Stimulated activated CD8-positive, alpha-beta memory T cell treated with anti-CD3 and anti-CD28 coated beads, Interleukin-2, amount 100 ng/mL, for 1 hour (primary cell): ENCODE measurements around the gene PRPF6.

Experiments used
- DNase-seq, 2 donors: peaks; one replicate each; pipeline ENCODE4 v3.0.0-alpha.2; 2020; ENCODE audit warnings: low read depth in 2 of 2

Gene PRPF6

DNA sequence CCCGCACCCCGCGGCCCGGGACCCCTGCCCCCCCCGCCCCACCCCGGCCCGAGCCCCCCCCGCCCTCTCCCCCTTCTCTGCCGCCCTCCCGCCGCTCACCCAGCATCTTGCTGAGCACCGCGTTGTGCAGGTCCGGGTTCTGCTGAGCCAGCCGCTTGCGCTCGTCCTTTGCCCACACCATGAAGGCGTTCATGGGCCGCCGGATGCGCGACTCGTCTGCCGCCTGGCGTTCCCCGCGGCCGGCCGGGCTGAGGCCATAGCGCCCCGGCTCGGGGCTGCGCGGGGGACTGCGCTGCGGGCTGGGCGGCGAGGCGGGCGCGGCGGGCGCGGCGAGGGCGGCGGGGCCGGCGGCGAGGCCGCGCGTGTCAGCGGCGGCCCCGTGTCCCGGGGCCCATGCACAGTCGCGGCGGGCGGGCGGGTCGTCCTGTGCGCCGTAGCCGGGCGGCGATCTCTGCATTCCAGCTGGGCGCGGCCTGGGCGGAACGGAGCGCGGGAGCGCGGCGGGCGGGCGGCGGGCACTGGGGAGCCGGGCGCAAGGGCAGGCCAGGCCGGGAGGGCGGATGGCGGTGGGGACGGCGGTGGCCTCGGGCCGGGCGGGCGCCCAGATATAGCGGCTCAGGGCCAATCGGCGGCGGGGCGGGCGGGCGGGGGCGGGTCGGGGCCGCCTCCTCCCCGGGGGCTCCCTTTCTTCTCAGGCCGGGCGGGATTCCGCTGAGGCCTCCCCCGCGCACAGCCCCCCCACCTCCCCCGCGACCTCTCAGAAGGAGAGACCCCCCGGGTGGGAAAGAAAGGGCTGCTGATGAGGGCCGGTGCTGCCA is 68.3 kb downstream of the PRPF6 start, which contains the start of gene SOX18:
TSS of gene SOX18 (minus strand) at position 580 of the 818 bp plus-strand sequence. CDS start at position 457, 123 bp downstream.
- no peak for DNase-seq

GRCh38 chr20:64049878-64050260 is 68.9 kb downstream of the PRPF6 start:
- DNase-seq: no peak

DNA sequence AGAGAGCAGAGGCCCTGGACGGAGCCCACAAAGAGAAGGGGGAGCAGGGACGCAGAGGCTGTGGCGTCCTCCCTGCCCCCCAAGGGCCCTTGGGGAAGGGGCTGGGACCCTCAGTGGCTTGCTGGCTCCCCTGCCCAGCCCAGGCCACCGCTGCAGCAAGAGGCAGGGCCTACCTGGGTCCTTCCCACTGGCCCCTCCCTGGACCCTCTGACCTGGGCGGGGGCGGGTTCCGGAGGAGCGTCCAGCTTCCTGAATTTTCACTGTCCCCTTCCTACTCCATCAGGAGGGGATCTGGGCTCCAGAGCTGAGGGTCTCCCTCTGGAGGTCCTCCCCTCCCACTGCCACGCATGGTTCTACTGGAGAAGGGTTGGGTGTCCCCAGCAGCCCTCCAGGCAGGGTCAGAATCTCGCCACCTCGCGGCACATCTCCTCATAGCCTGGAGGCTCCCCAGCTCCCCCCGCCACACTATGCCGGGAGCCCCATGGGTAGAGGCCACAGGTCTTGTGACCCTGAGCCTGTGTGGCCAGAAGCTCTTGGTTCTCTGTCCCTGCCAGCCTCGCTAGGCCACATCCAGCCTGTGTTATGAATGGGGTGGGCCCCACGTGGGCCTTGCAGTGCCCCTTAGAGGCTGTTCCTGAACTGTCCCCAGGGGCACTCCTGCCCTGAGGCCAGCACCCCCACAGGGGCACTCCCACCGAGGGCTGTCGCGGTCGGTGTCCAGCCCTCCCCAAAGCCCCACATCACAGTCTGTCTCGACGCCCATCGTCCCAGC is 69.5 kb downstream of the PRPF6 start:
- DNase-seq: no peak

GRCh38 chr20:64051033-64051452 is 70.1 kb downstream of the PRPF6 start:
- DNase-seq: no peak

DNA sequence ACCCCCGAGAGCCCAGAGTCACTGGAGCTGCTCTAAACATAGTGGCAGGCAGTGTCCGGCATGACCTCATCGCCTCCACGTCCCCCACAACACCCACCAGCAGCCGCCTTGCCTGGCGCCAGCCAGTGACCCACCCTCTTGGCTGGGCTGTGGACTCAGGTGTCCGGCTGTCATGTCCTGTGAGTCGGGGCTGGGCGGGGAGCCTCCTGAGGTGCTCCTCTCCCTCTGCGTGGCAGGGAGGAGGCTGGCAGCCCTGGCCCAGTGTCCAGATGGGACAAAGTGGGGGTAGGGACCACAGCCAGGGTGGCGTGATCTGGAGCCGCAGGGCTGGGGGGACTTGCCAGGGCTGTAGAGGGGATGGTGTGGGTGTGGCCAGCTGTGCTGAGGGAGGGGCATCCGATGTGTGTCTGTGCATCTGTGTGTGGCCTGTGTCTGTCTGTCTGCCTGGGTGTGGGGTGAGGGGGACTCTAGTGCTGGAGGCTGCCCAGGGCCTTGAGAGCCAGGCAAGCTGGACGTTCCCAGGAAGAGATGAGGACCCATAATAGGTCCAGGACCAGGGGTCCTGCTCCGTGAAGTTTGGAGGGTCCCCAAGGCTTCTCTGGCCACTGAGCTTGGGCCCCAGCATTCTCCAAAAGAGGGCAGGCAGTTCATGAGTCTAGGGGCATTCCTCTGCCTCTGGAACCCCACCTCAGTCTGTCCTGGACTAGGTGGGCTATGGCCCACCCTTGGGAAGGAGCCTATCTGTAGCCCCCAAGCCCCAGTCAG is 70.8 kb downstream of the PRPF6 start:
- no peak for DNase-seq

GRCh38 chr20:64052326-64052722 is 71.4 kb downstream of the PRPF6 start:
- no peak for DNase-seq

GRCh38 chr20:64052987-64053840 is 72.3 kb downstream of the PRPF6 start:
- DNase-seq: no peak

- DNase-seq: no peak
Observed at GRCh38 chr20:64053841-64054661, 73.1 kb downstream of the PRPF6 start.

DNA sequence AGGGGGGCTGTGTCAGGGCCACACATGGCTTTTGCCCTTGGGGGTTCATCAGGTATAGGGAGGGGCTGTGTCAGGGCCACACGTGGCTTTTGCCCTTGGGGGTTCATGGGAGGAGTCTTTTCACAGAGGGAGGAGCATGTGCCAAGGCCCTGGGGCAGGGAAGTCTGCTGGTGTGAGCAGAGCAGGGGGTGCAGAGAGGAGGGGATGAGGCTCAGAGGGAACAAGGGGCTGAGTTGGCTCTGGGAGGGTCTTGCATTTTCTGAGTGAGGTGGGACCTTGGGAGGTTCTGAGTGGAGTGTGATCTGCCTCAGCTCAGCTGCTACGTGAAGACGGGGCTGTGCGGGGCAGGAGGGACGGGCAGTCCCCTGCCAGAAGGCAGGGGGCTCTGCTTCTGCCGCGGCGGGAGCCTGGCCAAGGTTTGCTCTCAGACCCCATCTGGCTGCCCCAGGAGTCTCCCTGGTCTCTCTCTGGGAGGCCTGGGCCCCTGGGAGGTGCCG is 74.5 kb downstream of the PRPF6 start:
- DNase-seq: no peak

DNA sequence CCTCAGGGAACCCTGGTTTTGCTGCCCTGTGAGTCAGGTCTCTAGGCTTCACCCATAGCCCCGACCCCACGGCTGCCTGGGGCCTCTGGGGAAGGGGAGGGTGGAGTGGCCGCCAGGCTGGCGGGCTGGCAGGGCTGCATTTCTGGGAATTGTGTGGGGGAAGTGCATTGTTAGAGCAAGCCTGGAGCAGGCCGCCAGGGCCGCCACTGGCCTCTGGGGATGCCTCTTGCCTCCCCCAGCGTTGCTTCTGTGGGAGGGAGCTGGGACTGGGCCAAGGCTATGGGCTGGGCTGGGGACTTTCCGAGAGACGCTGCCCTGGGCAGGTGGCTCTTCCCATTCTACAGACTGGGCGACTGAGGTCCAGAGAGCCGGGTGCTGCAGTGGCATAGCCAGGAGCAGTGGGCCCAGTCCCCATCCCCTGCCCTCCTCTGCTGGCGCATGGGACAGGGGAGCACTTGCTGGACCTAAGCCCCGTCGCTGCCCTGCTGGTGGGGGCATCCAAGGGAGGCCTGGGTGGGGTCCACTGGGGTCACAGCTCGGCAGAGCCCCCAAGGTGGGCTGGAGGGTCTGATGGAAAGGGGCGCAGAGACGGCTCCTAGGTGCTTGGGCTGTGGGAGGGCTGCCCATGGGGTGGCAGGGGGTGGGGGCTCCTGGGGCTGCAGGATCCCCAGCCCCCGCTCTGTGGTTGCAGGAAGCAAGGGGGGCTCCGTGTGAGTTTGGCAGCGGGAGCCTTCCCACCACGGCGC is 75.1 kb downstream of the PRPF6 start:
- no peak for DNase-seq

GRCh38 chr20:64056639-64056888 is 75.6 kb downstream of the PRPF6 start:
- DNase-seq: no peak

- no peak for DNase-seq
Observed at GRCh38 chr20:64056889-64057627, 76.1 kb downstream of the PRPF6 start.

GRCh38 chr20:64057628-64058498 is 76.9 kb downstream of the PRPF6 start:
- DNase-seq: peak; percentile 60 to 66

DNA sequence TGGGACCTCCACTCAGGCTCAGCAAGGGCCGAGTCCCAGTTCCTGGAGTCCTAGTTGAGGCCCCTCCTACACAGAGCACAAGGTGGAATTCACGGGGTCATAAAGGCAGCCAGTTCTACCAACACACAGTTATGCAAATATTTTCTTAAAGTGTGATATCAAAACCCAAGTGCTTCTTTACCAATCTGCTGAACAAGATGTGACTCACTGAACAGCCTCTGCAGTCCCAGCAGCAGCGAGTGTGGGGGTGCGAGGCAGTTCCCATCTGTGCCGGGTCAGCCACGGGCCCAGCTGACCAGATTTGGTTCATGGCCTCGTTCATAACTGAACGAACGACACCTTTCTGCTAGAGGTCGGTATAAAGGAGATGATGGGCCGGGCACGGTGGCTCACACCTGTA is 77.6 kb downstream of the PRPF6 start:
- DNase-seq: no peak

- DNase-seq: no peak
Observed at GRCh38 chr20:64062276-64062595, 81.3 kb downstream of the PRPF6 start.

- DNase-seq: peak; percentile 83 to 89
Observed at GRCh38 chr20:64062596-64063388, 81.9 kb downstream of the PRPF6 start, which contains the start of gene TCEA2. TSS of gene TCEA2 (plus strand) at chr20:64063198. CDS start at chr20:64063313, 115 bp downstream.
